ENCODE results near the gene LMOD2.
A peak's percentile ranks its signal among the peaks of the same experiment; 100 is the strongest.

LMOD2 gene

GRCh38 chr7:123662293-123662692 lies 6.6 kb downstream of the LMOD2 start (continued):
- TF ChIP-seq ZNF449 (tag by site-specific recombination; IDR thresholded peaks at IDR 0.05) (no peak), ZNF48 (tag by site-specific recombination; IDR thresholded peaks at IDR 0.05) (no peak), BCL11A (tag by site-specific recombination; IDR thresholded peaks at IDR 0.05; ENCODE audit: low read depth) (no peak)

GRCh38 chr7:123662755-123663154 lies 7.1 kb downstream of the LMOD2 start:
- H3K4me1 ChIP-seq (ENCODE audit: control insufficient read depth, insufficient read depth, low read length) = no peaks in the 10 kb centered on the region
- H3K36me3 ChIP-seq (ENCODE audit: control insufficient read depth in 2 of 2, insufficient read depth in 1 of 2, low read length in 2 of 2) = no peaks in the 10 kb centered on the region
- ChIA-PET POLR2A (no interaction called here), CTCF (interaction anchor here (0.6 to 0.7 kb wide), 4 partner anchors 20 to 1795 kb away, joined by 3 to 4 read pairs (median 3); no protein-coding TSS in a partner anchor)
- H3K9me3 ChIP-seq (ENCODE audit: control insufficient read depth, insufficient read depth, low read depth, low read length) = no peaks in the 10 kb centered on the region
- TF ChIP-seq ZSCAN30 (tag by site-specific recombination; IDR thresholded peaks at IDR 0.05) = no peak
- TF ChIP-seq EGR2 (tag by site-specific recombination; IDR thresholded peaks at IDR 0.05; ENCODE audit: low read depth) = peak; percentile 40; the same call in 1 of the 2 replicates
- no peak overlapping the region for H3K4me3 ChIP-seq (ENCODE audit: low read depth, low read length)
- no peak overlapping the region for H3K27ac ChIP-seq (ENCODE audit: extremely low read depth, low read depth, low read length)

GRCh38 chr7:123663200-123663599 lies 7.5 kb downstream of the LMOD2 start:
- ChIA-PET CTCF (interaction anchor here (0.6 to 0.7 kb wide), 3 partner anchors 19 to 1296 kb away, joined by 3 to 4 read pairs (median 3); no protein-coding TSS in a partner anchor), POLR2A (no interaction called here)
- Histone ChIP-seq H3K27ac (ENCODE audit: extremely low read depth, low read depth, low read length) (no peak overlapping the region), H3K4me3 (ENCODE audit: low read depth, low read length) (no peak overlapping the region), H3K4me1 (ENCODE audit: control insufficient read depth, insufficient read depth, low read length) (no peaks in the 10 kb centered on the region), H3K9me3 (ENCODE audit: control insufficient read depth, insufficient read depth, low read depth, low read length) (no peaks in the 10 kb centered on the region), H3K36me3 (ENCODE audit: control insufficient read depth in 2 of 2, insufficient read depth in 1 of 2, low read length in 2 of 2) (no peaks in the 10 kb centered on the region)
- TF ChIP-seq ZNF2 (tag by site-specific recombination; IDR thresholded peaks at IDR 0.05) = no peak
- TF ChIP-seq ZNF791 (tag by site-specific recombination; IDR thresholded peaks at IDR 0.05) = no peak
- no peak for TF ChIP-seq ATF2 (tag by site-specific recombination; IDR thresholded peaks at IDR 0.05; ENCODE audit: low read depth)
- TF ChIP-seq ZNF202 (tag by site-specific recombination; IDR thresholded peaks at IDR 0.05; ENCODE audit: borderline replicate concordance) = no peak
- TF ChIP-seq ZNF660 (tag by site-specific recombination; IDR thresholded peaks at IDR 0.05) = no peak
- no peak for TF ChIP-seq ZNF623 (tag by site-specific recombination; IDR thresholded peaks at IDR 0.05)
- no peak for TF ChIP-seq ZNF174 (tag by site-specific recombination; IDR thresholded peaks at IDR 0.05)
- TF ChIP-seq ZNF324 (tag by site-specific recombination; IDR thresholded peaks at IDR 0.05) = no peak
- no peak for TF ChIP-seq HIC1 (tag by site-specific recombination; IDR thresholded peaks at IDR 0.05)
- no peak for TF ChIP-seq SETDB1 (IDR thresholded peaks at IDR 0.05; ENCODE audit: insufficient read length, low read length)
- no peak for TF ChIP-seq ZNF37A (tag by site-specific recombination; IDR thresholded peaks at IDR 0.05)
- no peak for TF ChIP-seq ZNF19 (tag by site-specific recombination; IDR thresholded peaks at IDR 0.05; ENCODE audit: low read depth)
- no peak for TF ChIP-seq SCRT2 (tag by site-specific recombination; IDR thresholded peaks at IDR 0.05)
- no peak for TF ChIP-seq PRDM10 (tag by site-specific recombination; IDR thresholded peaks at IDR 0.05)
- no peak for TF ChIP-seq YY2 (tag by site-specific recombination; IDR thresholded peaks at IDR 0.05)
- TF ChIP-seq ZNF610 (tag by site-specific recombination; IDR thresholded peaks at IDR 0.05; ENCODE audit: borderline replicate concordance) = no peak
- TF ChIP-seq ZNF433 (tag by site-specific recombination; IDR thresholded peaks at IDR 0.05; ENCODE audit: low read depth) = no peak
- TF ChIP-seq ZSCAN30 (tag by site-specific recombination; IDR thresholded peaks at IDR 0.05) = no peak
- TF ChIP-seq ZBTB7A (tag by site-specific recombination; IDR thresholded peaks at IDR 0.05; ENCODE audit: low read depth) = no peak

Data from HEK293 (cell line).